CD14-positive monocyte (primary cell): ENCODE measurements around the gene MOB3B. TPM values are rescaled to one million over a fixed set of nuclear protein-coding genes. Genes with fewer than 3 reads are reported as not detected.
A peak's percentile ranks its signal among the peaks of the same experiment; 100 is the strongest.

ENCODE experiments used
- DNase-seq, 3 donors: peaks; one replicate each; pipeline ENCODE4 v3.0.0-alpha.2; 2011 to 2022
- H2AFZ ChIP-seq: 2 replicates; pipeline ENCODE4 v1.6.0; 2012; ENCODE audit warnings: mild to moderate bottlenecking, low read depth, low read length, inconsistent platforms; ENCODE audit not compliant: insufficient read depth, poor library complexity, severe bottlenecking
- H3K27ac ChIP-seq, 2 donors: 1 replicate in 1 of 2; 2 replicates in 1 of 2; pipeline ENCODE4 v1.5.1; 2012 to 2013; ENCODE audit warnings: low read length in 2 of 2, control low read depth in 1 of 2, inconsistent platforms in 1 of 2, low read depth in 1 of 2, mild to moderate bottlenecking in 1 of 2
- H3K27me3 ChIP-seq, 2 donors: one replicate each; pipeline versions ENCODE4 v1.6.0 to v1.6.1; 2011 to 2013; ENCODE audit warnings: low read length in 2 of 2; ENCODE audit not compliant: control insufficient read depth in 2 of 2, insufficient read depth in 2 of 2
- H3K36me3 ChIP-seq, 2 donors: replicated peaks in 1 of 2; 1 replicate in 1 of 2; 2 replicates in 1 of 2; pipeline versions ENCODE4 v1.5.1 to v1.6.1; 2012 to 2013; ENCODE audit warnings: low read length in 2 of 2, control low read depth in 1 of 2, inconsistent platforms in 1 of 2, mild to moderate bottlenecking in 1 of 2; ENCODE audit not compliant: insufficient read depth in 2 of 2, control insufficient read depth in 1 of 2
- H3K4me1 ChIP-seq, 2 donors: 1 replicate in 1 of 2; 2 replicates in 1 of 2; pipeline versions ENCODE4 v1.5.1 to v1.6.1; 2012 to 2013; ENCODE audit warnings: low read length in 2 of 2, control low read depth in 1 of 2, inconsistent platforms in 1 of 2, mild to moderate bottlenecking in 1 of 2, moderate library complexity in 1 of 2; ENCODE audit not compliant: insufficient read depth in 2 of 2, control insufficient read depth in 1 of 2
- H3K4me2 ChIP-seq: replicated peaks from 2 replicates; pipeline ENCODE3; 2012; ENCODE audit warnings: low read length, moderate library complexity, mild to moderate bottlenecking; ENCODE audit not compliant: poor library complexity, severe bottlenecking; ENCODE audit errors: extremely low read depth
- H3K4me3 ChIP-seq, 3 experiments: fragments of 200-600 bp in 1 of 3; sonication (generic) in 1 of 3; replicated peaks in 1 of 3; 1 replicate in 2 of 3; 2 replicates in 1 of 3; pipeline ENCODE4 v1.5.1; 2011 to 2013; ENCODE audit warnings: low read length in 3 of 3, mild to moderate bottlenecking in 3 of 3, control low read depth in 2 of 3, low read depth in 2 of 3, inconsistent platforms in 1 of 3, moderate library complexity in 1 of 3
- H3K79me2 ChIP-seq: 2 replicates; pipeline ENCODE4 v1.6.0; 2012; ENCODE audit warnings: mild to moderate bottlenecking, control low read depth, inconsistent platforms, low read length, moderate library complexity; ENCODE audit not compliant: insufficient read depth
- H3K9ac ChIP-seq: 2 replicates; pipeline ENCODE4 v1.6.0; 2017; ENCODE audit warnings: low read length, mild to moderate bottlenecking; ENCODE audit not compliant: insufficient read depth, poor library complexity, severe bottlenecking
- H3K9me3 ChIP-seq, 2 donors: replicated peaks in 1 of 2; 1 replicate in 1 of 2; 2 replicates in 1 of 2; pipeline versions ENCODE4 v1.5.1 to v1.6.1; 2012 to 2013; ENCODE audit warnings: low read length in 2 of 2, control low read depth in 1 of 2; ENCODE audit not compliant: control insufficient read depth in 1 of 2, insufficient read depth in 1 of 2
- H4K20me1 ChIP-seq: 2 replicates; pipeline ENCODE4 v1.6.0; 2012; ENCODE audit warnings: mild to moderate bottlenecking, low read length, control low read depth, moderate library complexity; ENCODE audit not compliant: insufficient read depth
- H3K27ac Mint-ChIP-seq, 7 donors: one replicate each; pipeline ENCODE4 v1.8.0; 2020; ENCODE audit warnings: mild to moderate bottlenecking in 7 of 7, mixed read lengths in 7 of 7, moderate library complexity in 6 of 7, inconsistent platforms in 2 of 7
- H3K27me3 Mint-ChIP-seq, 3 donors: one replicate each; pipeline ENCODE4 v1.8.0; 2021 to 2022; ENCODE audit warnings: low read depth in 3 of 3, mild to moderate bottlenecking in 3 of 3, mixed read lengths in 3 of 3, moderate library complexity in 3 of 3, inconsistent platforms in 1 of 3
- H3K36me3 Mint-ChIP-seq, 2 donors: one replicate each; pipeline ENCODE4 v1.8.0; 2020; ENCODE audit warnings: mixed read lengths in 2 of 2, inconsistent platforms in 1 of 2, mild to moderate bottlenecking in 1 of 2
- H3K4me1 Mint-ChIP-seq: one replicate; pipeline ENCODE4 v1.8.0; 2020; ENCODE audit warnings: mild to moderate bottlenecking, mixed read lengths
- H3K4me3 Mint-ChIP-seq, 2 donors: one replicate each; pipeline ENCODE4 v1.8.0; 2020; ENCODE audit warnings: mild to moderate bottlenecking in 2 of 2, mixed read lengths in 2 of 2, moderate library complexity in 1 of 2
- H3K9me3 Mint-ChIP-seq, 7 donors: one replicate each; pipeline ENCODE4 v1.8.0; 2020 to 2022; ENCODE audit warnings: mixed read lengths in 7 of 7, mild to moderate bottlenecking in 6 of 7, moderate library complexity in 6 of 7, inconsistent platforms in 2 of 7
- CTCF ChIP-seq: fragments of 200-600 bp; IDR thresholded peaks from one replicate; pipeline ENCODE4 v1.8.0; 2022; ENCODE audit warnings: antibody characterized with exemption, mild to moderate bottlenecking
- WGBS: methylation state at CpG from one replicate; pipeline ENCODE4 v1.1.5; 2013; ENCODE audit warnings: missing lambda C conversion rate; ENCODE audit not compliant: insufficient coverage; 5-methylcytosine and 5-hydroxymethylcytosine counted together
- intact Hi-C, 2 donors: fragments of 100-400 bp; cut with micrococcal nuclease; formaldehyde crosslinking; loops; one replicate each; pipeline versions ENCODE4 v1.15.0 to v1.15.1; 2023
- polyA plus RNA-seq, 3 donors: library from polyadenylated mRNA; depleted of rRNA in 1 of 3; unstranded in 2 of 3; stranded (reverse) in 1 of 3; fragments of 300-500 nt in 2 of 3; fragments of >200 nt in 1 of 3; fragmentation: Illumina TruSeq in 2 of 3; gene quantifications; 1 replicate in 2 of 3; 2 replicates in 1 of 3; pipeline ENCODE4 v1.2.3, GENCODE V29; 2012 to 2021

Gene MOB3B
- polyA plus RNA-seq, 3 donors = 1.2 to 2.2 (median 1.4) TPM

GRCh38 chr9:27572566-27572917 lies 42.9 kb upstream of the MOB3B start:
- DNase-seq = peak; percentile 97 to 99 (median 98)
- Histone ChIP-seq H2AFZ (no peak overlapping the region), H4K20me1 (no peaks in the 10 kb centered on the region), H3K4me3 (peak overlapping the region; percentile 78 to 95 (median 88)), H3K4me1 (peaks cover 47 to 58% of the 10 kb centered on the region in 2 donors), H3K27me3 (no peaks in the 10 kb centered on the region), H3K27ac (peak overlapping the region; percentile 99 to 100), H3K4me2 (peak overlapping the region; percentile 80), H3K79me2 (peaks cover 55% of the 10 kb centered on the region), H3K9ac (peak overlapping the region; percentile 100), H3K9me3 (peaks cover 0 to 8% of the 10 kb centered on the region in 2 donors), H3K36me3 (peaks cover 2 to 10% of the 10 kb centered on the region in 2 donors)
- H3K36me3 Mint-ChIP-seq = peaks cover 22 to 24% of the 10 kb centered on the region in 2 donors
- H3K4me3 Mint-ChIP-seq = peak overlapping the region; percentile 88 to 89
- H3K27ac Mint-ChIP-seq = peak overlapping the region; percentile 98 to 100 (median 100)
- peaks cover 53% of the 10 kb centered on the region for H3K4me1 Mint-ChIP-seq
- intact Hi-C loops = loop anchor here (1.0 to 10.0 kb wide), 6 partner anchors 8 to 132 kb away; partner anchors contain the start of gene MOB3B (in 1 of the 2)
- TF ChIP-seq CTCF = no peak
- peaks cover 0 to 4% (median 1%) of the 10 kb centered on the region in 3 donors for H3K27me3 Mint-ChIP-seq
- peaks cover under 1 to 10% (median 3%) of the 10 kb centered on the region in 7 donors for H3K9me3 Mint-ChIP-seq
- 3% methylated on average over 5 of the region's 6 CpGs for WGBS

GRCh38 chr9:27572061-27572460 lies 42.4 kb upstream of the MOB3B start:
- Mint-ChIP-seq H3K36me3 (peaks cover 27 to 29% of the 10 kb centered on the region in 2 donors), H3K27me3 (peaks cover 0 to 4% (median 1%) of the 10 kb centered on the region in 3 donors), H3K27ac (peak overlapping the region; percentile 98 to 100 (median 100)), H3K9me3 (peaks cover 0 to 10% (median 4%) of the 10 kb centered on the region in 7 donors), H3K4me1 (peaks cover 58% of the 10 kb centered on the region), H3K4me3 (peak overlapping the region; percentile 88 to 89)
- Histone ChIP-seq H3K4me3 (peak overlapping the region; percentile 78 to 95 (median 88)), H4K20me1 (no peaks in the 10 kb centered on the region), H3K4me2 (peak overlapping the region; percentile 80), H3K9me3 (peaks cover 0 to 8% of the 10 kb centered on the region in 2 donors), H2AFZ (no peak overlapping the region), H3K36me3 (peaks cover 2 to 15% of the 10 kb centered on the region in 2 donors), H3K9ac (peak overlapping the region; percentile 100), H3K79me2 (peaks cover 60% of the 10 kb centered on the region), H3K27ac (peak overlapping the region; percentile 99 to 100), H3K4me1 (peaks cover 51 to 63% of the 10 kb centered on the region in 2 donors), H3K27me3 (no peaks in the 10 kb centered on the region)
- WGBS = no CpG with 5 or more reads among the region's 3 CpGs
- TF ChIP-seq CTCF = no peak
- peak in 1 of 3 donors; percentile 48 for DNase-seq
- intact Hi-C loops = loop anchor here (1.0 to 10.0 kb wide), 6 partner anchors 8 to 133 kb away; partner anchors contain the start of gene MOB3B (in 1 of the 2)
